ENCODE data around the gene MAPK10. TPM values are rescaled to one million over a fixed set of nuclear protein-coding genes. Genes with fewer than 3 reads are reported as not detected.
"Not testable (repeated sequence)": the region's sequence is repeated elsewhere in the genome, so short reads cannot be mapped to it uniquely, and the experiment has no call there.

The MAPK10 gene
- total RNA-seq, 1 experiment from 2014 or later = 0.79 TPM

DNA sequence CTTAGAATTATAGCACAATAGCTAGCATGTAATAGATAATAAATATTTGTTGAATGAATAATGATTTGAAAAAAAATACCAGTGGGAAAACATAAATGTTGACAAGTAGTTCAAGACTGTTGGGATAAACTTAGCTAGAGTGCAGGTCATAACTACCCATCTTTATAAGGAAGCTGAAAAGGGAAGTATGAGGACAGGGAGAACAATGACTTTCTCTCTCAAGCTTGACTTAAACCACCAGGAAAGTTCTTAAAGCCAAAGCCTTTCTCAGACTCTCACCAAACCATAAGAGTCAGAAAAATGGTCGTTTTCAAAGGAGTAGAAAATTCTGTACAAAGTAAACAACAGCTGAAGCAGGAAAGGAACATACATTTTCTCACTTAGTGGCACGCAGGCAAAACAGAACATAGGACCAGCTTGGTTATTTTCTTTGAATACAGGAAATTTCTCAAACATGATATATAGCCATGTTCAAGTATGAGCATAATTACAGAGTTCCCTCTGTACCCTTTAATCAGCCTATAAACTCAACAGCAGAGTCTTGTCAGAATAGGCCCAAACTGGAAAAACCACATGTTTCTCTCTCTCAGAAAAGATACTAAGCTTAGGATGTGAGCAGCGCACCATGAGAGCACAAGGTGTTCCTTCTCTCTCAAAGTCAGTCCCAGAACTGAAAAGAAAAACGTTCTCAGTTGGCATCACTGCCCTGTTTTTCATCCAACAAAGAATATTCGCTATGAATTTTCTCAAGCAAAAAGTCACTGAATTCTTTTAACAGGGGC, 28.7 kb downstream of the MAPK10 start:
- H3K9me3 Mint-ChIP-seq (ENCODE audit: unreplicated experiment) = no peaks in the 10 kb centered on the region
- intact Hi-C loops (cut with micrococcal nuclease; ENCODE audit: unreplicated experiment) = no loop called here
- no TSS peak for BruUV-seq (replicated peaks)

DNA sequence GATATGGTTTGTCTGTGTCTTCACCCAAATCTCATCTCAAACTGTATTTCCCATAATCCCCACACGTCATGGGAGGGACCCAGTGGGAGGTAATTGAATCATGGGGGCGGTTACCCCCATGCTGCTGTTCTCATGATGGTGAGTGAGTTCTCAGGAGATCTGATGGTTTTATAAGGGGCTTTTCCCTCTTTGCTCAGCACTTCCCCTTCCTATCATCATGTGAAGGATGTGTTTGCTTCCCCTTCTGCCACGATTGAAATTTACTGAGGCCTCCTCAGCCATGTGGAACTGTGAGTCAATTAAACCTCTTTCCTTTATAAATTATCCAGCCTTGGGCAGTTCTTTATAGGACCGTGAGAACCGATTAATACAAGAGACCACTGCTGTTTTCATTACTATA, 29.4 kb downstream of the MAPK10 start:
- H3K4me3 Mint-ChIP-seq (ENCODE audit: unreplicated experiment); DNase-seq; intact Hi-C loops (cut with micrococcal nuclease; ENCODE audit: unreplicated experiment); H3K36me3 ChIP-seq (ENCODE audit: control insufficient read depth, insufficient read depth, low read length); H3K4me1 Mint-ChIP-seq (ENCODE audit: low read depth, unreplicated experiment); H3K4me1 ChIP-seq; H3K27me3 ChIP-seq (replicated peaks; ENCODE audit: control insufficient read depth, insufficient read depth, low read length); H3K9me3 Mint-ChIP-seq (ENCODE audit: unreplicated experiment); H3K27me3 Mint-ChIP-seq (ENCODE audit: insufficient read depth, unreplicated experiment); H3K4me3 ChIP-seq (ENCODE audit: low read depth, low read length); H3K36me3 Mint-ChIP-seq (ENCODE audit: insufficient read depth, unreplicated experiment); POLR2A ChIA-PET; H3K9me3 ChIP-seq; CTCF ChIA-PET; BruUV-seq (replicated peaks); H3K27ac Mint-ChIP-seq (ENCODE audit: unreplicated experiment): not testable (repeated sequence)

More for the DNA sequence above, 28.7 kb downstream of the MAPK10 start:
- H3K4me3 ChIP-seq (ENCODE audit: low read depth, low read length) = no peak overlapping the region
- H3K4me1 ChIP-seq = 0 out of 2 replicates have a peak, but pooled peaks cover 3% of the 10 kb centered on the region
- no peak for DNase-seq
- TF ChIP-seq, protein P1, sequence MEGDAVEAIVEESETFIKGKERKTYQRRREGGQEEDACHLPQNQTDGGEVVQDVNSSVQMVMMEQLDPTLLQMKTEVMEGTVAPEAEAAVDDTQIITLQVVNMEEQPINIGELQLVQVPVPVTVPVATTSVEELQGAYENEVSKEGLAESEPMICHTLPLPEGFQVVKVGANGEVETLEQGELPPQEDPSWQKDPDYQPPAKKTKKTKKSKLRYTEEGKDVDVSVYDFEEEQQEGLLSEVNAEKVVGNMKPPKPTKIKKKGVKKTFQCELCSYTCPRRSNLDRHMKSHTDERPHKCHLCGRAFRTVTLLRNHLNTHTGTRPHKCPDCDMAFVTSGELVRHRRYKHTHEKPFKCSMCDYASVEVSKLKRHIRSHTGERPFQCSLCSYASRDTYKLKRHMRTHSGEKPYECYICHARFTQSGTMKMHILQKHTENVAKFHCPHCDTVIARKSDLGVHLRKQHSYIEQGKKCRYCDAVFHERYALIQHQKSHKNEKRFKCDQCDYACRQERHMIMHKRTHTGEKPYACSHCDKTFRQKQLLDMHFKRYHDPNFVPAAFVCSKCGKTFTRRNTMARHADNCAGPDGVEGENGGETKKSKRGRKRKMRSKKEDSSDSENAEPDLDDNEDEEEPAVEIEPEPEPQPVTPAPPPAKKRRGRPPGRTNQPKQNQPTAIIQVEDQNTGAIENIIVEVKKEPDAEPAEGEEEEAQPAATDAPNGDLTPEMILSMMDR (IDR thresholded peaks at IDR 0.05; ENCODE audit: insufficient read depth in 1 of 2, low read depth in 1 of 2, low read length in 1 of 2, severe bottlenecking in 1 of 2, unreplicated experiment in 1 of 2) = no peak
- H3K27me3 ChIP-seq (replicated peaks; ENCODE audit: control insufficient read depth, insufficient read depth, low read length) = no peaks in the 10 kb centered on the region
- ChIA-PET POLR2A (no interaction called here), CTCF (no interaction called here)
- H3K36me3 ChIP-seq (ENCODE audit: control insufficient read depth, insufficient read depth, low read length) = no peaks in the 10 kb centered on the region
- no peaks in the 10 kb centered on the region for H3K36me3 Mint-ChIP-seq (ENCODE audit: insufficient read depth, unreplicated experiment)
- no peaks in the 10 kb centered on the region for H3K27me3 Mint-ChIP-seq (ENCODE audit: insufficient read depth, unreplicated experiment)
- H3K9me3 ChIP-seq = no peaks in the 10 kb centered on the region
- H3K27ac Mint-ChIP-seq (ENCODE audit: unreplicated experiment) = no peak overlapping the region
- no peaks in the 10 kb centered on the region for H3K4me1 Mint-ChIP-seq (ENCODE audit: low read depth, unreplicated experiment)
- H3K4me3 Mint-ChIP-seq (ENCODE audit: unreplicated experiment) = no peak overlapping the region

DNA sequence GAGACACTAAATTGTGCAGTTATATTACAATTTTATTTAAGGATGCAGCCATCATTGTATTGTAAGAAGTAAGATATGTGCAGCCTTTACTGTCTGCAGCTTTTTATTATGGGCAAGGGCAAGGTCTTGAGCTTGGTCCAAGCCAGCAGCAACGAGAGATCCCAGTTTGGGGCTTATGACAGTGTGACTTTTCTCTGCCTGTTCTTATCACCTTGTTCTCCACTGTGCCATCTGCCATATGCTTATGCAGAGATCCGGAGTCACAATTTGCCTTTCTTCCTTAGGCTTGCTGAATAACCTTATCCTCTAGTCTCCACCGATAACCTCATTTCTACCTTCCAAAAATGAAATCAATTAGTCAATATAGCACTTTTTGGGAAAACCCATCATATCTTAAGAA, 30.4 kb downstream of the MAPK10 start:
- no peaks in the 10 kb centered on the region for H3K36me3 ChIP-seq (ENCODE audit: control insufficient read depth, insufficient read depth, low read length)
- 0 out of 2 replicates have a peak, but pooled peaks cover 3% of the 10 kb centered on the region for H3K4me1 ChIP-seq
- TF ChIP-seq, protein P1 (IDR thresholded peaks at IDR 0.05; ENCODE audit: insufficient read depth in 1 of 2, low read depth in 1 of 2, low read length in 1 of 2, severe bottlenecking in 1 of 2, unreplicated experiment in 1 of 2) = no peak
- Mint-ChIP-seq H3K27ac (ENCODE audit: unreplicated experiment) (no peak overlapping the region), H3K36me3 (ENCODE audit: insufficient read depth, unreplicated experiment) (no peaks in the 10 kb centered on the region), H3K27me3 (ENCODE audit: insufficient read depth, unreplicated experiment) (peaks cover 7% of the 10 kb centered on the region), H3K4me3 (ENCODE audit: unreplicated experiment) (no peak overlapping the region), H3K4me1 (ENCODE audit: low read depth, unreplicated experiment) (no peaks in the 10 kb centered on the region), H3K9me3 (ENCODE audit: unreplicated experiment) (no peaks in the 10 kb centered on the region)
- ChIA-PET POLR2A (no interaction called here), CTCF (no interaction called here)
- no peak overlapping the region for H3K4me3 ChIP-seq (ENCODE audit: low read depth, low read length)
- H3K9me3 ChIP-seq = no peaks in the 10 kb centered on the region
- DNase-seq = no peak
- no TSS peak for BruUV-seq (replicated peaks)
- intact Hi-C loops (cut with micrococcal nuclease; ENCODE audit: unreplicated experiment) = no loop called here
- no peaks in the 10 kb centered on the region for H3K27me3 ChIP-seq (replicated peaks; ENCODE audit: control insufficient read depth, insufficient read depth, low read length)
